SK-N-MC (cell line): Measurements from ENCODE around the gene CAMK2B.

Experiments used
- EZH2 ChIP-seq: fragments of 200-600 bp; sonication (generic); IDR thresholded peaks from one replicate; pipeline ENCODE4 v1.6.1; 2017; ENCODE audit warnings: antibody characterized with exemption
- FOXP2 ChIP-seq: optimal IDR thresholded peaks from 2 replicates; pipeline ENCODE3; 2011; ENCODE audit warnings: mild to moderate bottlenecking, moderate library complexity; ENCODE audit not compliant: insufficient read depth; ENCODE audit errors: extremely low read length, control extremely low read depth
- POLR2AphosphoS5 ChIP-seq: IDR thresholded peaks from 2 replicates; pipeline ENCODE4 v1.6.1; 2012; ENCODE audit warnings: mild to moderate bottlenecking, low read depth, low read length, borderline replicate concordance

GRCh38 chr7:44188480-44189225 lies 136.7 kb downstream of the CAMK2B start:
- TF ChIP-seq POLR2AphosphoS5, result no peak
- no peak for TF ChIP-seq EZH2
- no peak for TF ChIP-seq FOXP2
